Measurements from ENCODE around the gene SUSD3. TPM values are rescaled to one million over a fixed set of nuclear protein-coding genes. Genes with fewer than 3 reads are reported as not detected.

SUSD3 gene
- total and polyA plus RNA-seq, 2 of the 4 experiments (the other 2 are of a cell fraction): 0.54 to 1.5 TPM

DNA sequence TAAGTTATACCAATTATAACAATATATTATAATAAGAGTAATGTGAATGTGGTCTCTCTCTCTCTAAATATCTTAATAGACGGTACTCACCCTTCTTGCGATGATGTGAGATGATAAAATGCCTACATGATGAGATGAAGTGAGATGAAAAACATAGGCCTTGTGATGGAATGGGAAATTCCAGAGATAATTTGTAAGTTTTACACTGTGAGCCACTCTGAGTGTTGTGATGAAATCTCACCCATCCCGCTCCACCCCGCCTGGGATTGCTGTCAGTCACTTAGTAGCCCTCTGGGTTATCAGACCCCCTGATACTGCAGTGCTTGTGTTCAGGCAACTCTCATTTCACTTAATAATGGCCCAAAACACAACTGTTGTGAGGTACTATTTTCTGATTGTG, 10.5 kb downstream of the SUSD3 start:
- intact Hi-C loops (cut with micrococcal nuclease): no loop called here

More for the DNA sequence above, 10.5 kb downstream of the SUSD3 start:
- Histone ChIP-seq H2BK5ac (ENCODE audit: low read depth, low read length, poor library complexity, severe bottlenecking) (no peak overlapping the region), H2AK5ac (ENCODE audit: low read depth, low read length) (no peak overlapping the region), H2AFZ (replicated peaks; ENCODE audit: low read length, poor library complexity) (no peak overlapping the region), H3K9me1 (ENCODE audit: insufficient read depth, low read length) (no peaks in the 10 kb centered on the region; the same call in 1 of the 2 replicates), H4K8ac (ENCODE audit: low read depth in 2 of 2, low read length in 2 of 2) (no peak overlapping the region), H3K4ac (ENCODE audit: low read depth, low read length) (no peak overlapping the region), H4K5ac (ENCODE audit: low read depth, low read length) (no peak overlapping the region), H2BK120ac (ENCODE audit: low read depth, low read length) (no peak overlapping the region), H3K23ac (ENCODE audit: low read depth, low read length) (no peak overlapping the region), H3K4me2 (ENCODE audit: low read depth, low read length) (no peak overlapping the region), H3K9me3 (ENCODE audit: control insufficient read depth, insufficient read depth, low read length) (no peaks in the 10 kb centered on the region), H2BK15ac (ENCODE audit: low read depth, low read length) (no peak overlapping the region), H3K79me1 (ENCODE audit: low read depth in 1 of 2, low read length in 2 of 2) (no peaks in the 10 kb centered on the region), H3K27me3 (ENCODE audit: control insufficient read depth, insufficient read depth, low read length) (peaks cover 2% of the 10 kb centered on the region; the same call in 1 of the 2 replicates), H2BK20ac (ENCODE audit: low read depth, low read length) (no peak overlapping the region), H4K91ac (ENCODE audit: insufficient read depth, low read depth, low read length) (no peak overlapping the region), H3K36me3 (ENCODE audit: control insufficient read depth, insufficient read depth, low read length) (no peaks in the 10 kb centered on the region), H3K9ac (ENCODE audit: low read depth, low read length) (no peak overlapping the region), H3K4me1 (ENCODE audit: control insufficient read depth, insufficient read depth, low read length) (peaks cover 6% of the 10 kb centered on the region), H3K18ac (ENCODE audit: low read depth, low read length) (no peak overlapping the region), H3K56ac (ENCODE audit: extremely low read depth, insufficient read depth, low read length) (no peak overlapping the region), H3K27ac (ENCODE audit: insufficient read depth, low read length) (no peak overlapping the region), H3K4me3 (ENCODE audit: insufficient read depth, low read depth, low read length) (no peak overlapping the region), H4K20me1 (ENCODE audit: insufficient read depth, low read length) (no peaks in the 10 kb centered on the region), H2AK9ac (replicated peaks; ENCODE audit: low read depth, low read length, poor library complexity) (no peak overlapping the region), H3K14ac (replicated peaks; ENCODE audit: low read depth, low read length) (no peak overlapping the region)
- TF ChIP-seq NFE2L2 (IDR thresholded peaks at IDR 0.05; ENCODE audit: low read depth, low read length) (no peak), MAFK (IDR thresholded peaks at IDR 0.05; ENCODE audit: low read depth, low read length) (no peak), RAD21 (IDR thresholded peaks at IDR 0.05; ENCODE audit: low read length) (no peak), POLR2A (IDR thresholded peaks at IDR 0.05; ENCODE audit: low read depth, low read length) (no peak), RCOR1 (IDR thresholded peaks at IDR 0.05; ENCODE audit: insufficient replicate concordance, low read length) (no peak), MXI1 (IDR thresholded peaks at IDR 0.05; ENCODE audit: borderline replicate concordance, low read depth, low read length) (no peak)
- TF ChIP-seq, protein P1, sequence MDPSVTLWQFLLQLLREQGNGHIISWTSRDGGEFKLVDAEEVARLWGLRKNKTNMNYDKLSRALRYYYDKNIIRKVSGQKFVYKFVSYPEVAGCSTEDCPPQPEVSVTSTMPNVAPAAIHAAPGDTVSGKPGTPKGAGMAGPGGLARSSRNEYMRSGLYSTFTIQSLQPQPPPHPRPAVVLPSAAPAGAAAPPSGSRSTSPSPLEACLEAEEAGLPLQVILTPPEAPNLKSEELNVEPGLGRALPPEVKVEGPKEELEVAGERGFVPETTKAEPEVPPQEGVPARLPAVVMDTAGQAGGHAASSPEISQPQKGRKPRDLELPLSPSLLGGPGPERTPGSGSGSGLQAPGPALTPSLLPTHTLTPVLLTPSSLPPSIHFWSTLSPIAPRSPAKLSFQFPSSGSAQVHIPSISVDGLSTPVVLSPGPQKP (IDR thresholded peaks at IDR 0.05; ENCODE audit: borderline replicate concordance, low read depth, low read length): no peak
- no peak for ATAC-seq (ENCODE audit: low read depth)
- WGBS, 2 experiments (ENCODE audit: extremely low coverage in 2 of 2, insufficient read length in 1 of 2): no CpG with 5 or more reads among the region's 4 CpGs
- dilution Hi-C loops (cut with HindIII; ENCODE audit: low sequenced_read_pairs, unreplicated experiment) (no loop called here), in situ Hi-C loops (cut with MboI; ENCODE audit: low sequenced_read_pairs) (no loop called here)
- BruUV-seq (replicated peaks): no TSS peak
- DNase-seq: no peak
- ChIA-PET CTCF (no interaction called here), POLR2A (ENCODE audit: unreplicated experiment) (interaction anchor here (0.6 kb wide), 1 partner anchor 249 kb away, joined by 3 read pairs; no protein-coding TSS in a partner anchor)
